Right renal pelvis (tissue), 4 donors: ENCODE data around the gene HTRA2. TPM values are rescaled to one million over a fixed set of nuclear protein-coding genes. Genes with fewer than 3 reads are reported as not detected.
"Not testable (repeated sequence)": the region's sequence is repeated elsewhere in the genome, so short reads cannot be mapped to it uniquely, and the experiment has no call there.

Source experiments
- DNase-seq, 4 donors: peaks; one replicate each; pipeline ENCODE4 v3.0.0-alpha.2; 2013; ENCODE audit warnings: low read depth in 4 of 4, low spot score in 3 of 4, missing footprints in 1 of 4
- polyA plus RNA-seq, 4 donors: library from polyadenylated mRNA; unstranded; fragments of 120-200 nt; gene quantifications; one replicate each; pipeline ENCODE4 v1.2.1, GENCODE V29; 2013; ENCODE audit not compliant: insufficient read length in 4 of 4

The HTRA2 gene
- polyA plus RNA-seq, 4 donors = 33.8 to 39.3 (median 37.6) TPM

- no peak for DNase-seq
Measured at GRCh38 chr2:74556831-74557370, 27.2 kb downstream of the HTRA2 start.

- DNase-seq = no peak
Measured at GRCh38 chr2:74558284-74559230, 28.8 kb downstream of the HTRA2 start.

- no peak for DNase-seq
Measured at GRCh38 chr2:74559912-74560311, 30.2 kb downstream of the HTRA2 start.

- no peak for DNase-seq
Measured at GRCh38 chr2:74560591-74560990, 30.9 kb downstream of the HTRA2 start.

- not testable (repeated sequence) for DNase-seq
Measured at GRCh38 chr2:74561022-74561421, 31.3 kb downstream of the HTRA2 start.

GRCh38 chr2:74562126-74562775 is 32.5 kb downstream of the HTRA2 start:
- no peak for DNase-seq

GRCh38 chr2:74564222-74564621 is 34.5 kb downstream of the HTRA2 start:
- no peak for DNase-seq

GRCh38 chr2:74566076-74566753 is 36.5 kb downstream of the HTRA2 start:
- DNase-seq = no peak

GRCh38 chr2:74566754-74567085 is 37.0 kb downstream of the HTRA2 start:
- no peak for DNase-seq

GRCh38 chr2:74567881-74568280 is 38.1 kb downstream of the HTRA2 start:
- no peak for DNase-seq

GRCh38 chr2:74569686-74570085 is 40.0 kb downstream of the HTRA2 start:
- DNase-seq = no peak

GRCh38 chr2:74571058-74571457 is 41.3 kb downstream of the HTRA2 start:
- no peak for DNase-seq

- DNase-seq = no peak
Measured at GRCh38 chr2:74572178-74572925, 42.6 kb downstream of the HTRA2 start.

- no peak for DNase-seq
Measured at GRCh38 chr2:74573747-74574562, 44.2 kb downstream of the HTRA2 start.

- no peak for DNase-seq
Measured at GRCh38 chr2:74575320-74575719, 45.6 kb downstream of the HTRA2 start.

- no peak for DNase-seq
Measured at GRCh38 chr2:74576211-74576862, 46.6 kb downstream of the HTRA2 start.

GRCh38 chr2:74576863-74577229 is 47.1 kb downstream of the HTRA2 start:
- no peak for DNase-seq

GRCh38 chr2:74577448-74577847 is 47.7 kb downstream of the HTRA2 start:
- no peak for DNase-seq

- no peak for DNase-seq
Measured at GRCh38 chr2:74578408-74578807, 48.7 kb downstream of the HTRA2 start.
